Right atrium auricular region (tissue), 2 donors: Measurements from ENCODE around the gene UNG. TPM values are rescaled to one million over a fixed set of nuclear protein-coding genes. Genes with fewer than 3 reads are reported as not detected.

Experiments
- DNase-seq: peaks from one replicate; pipeline ENCODE4 v3.0.0-alpha.2; 2019; ENCODE audit warnings: low spot score
- H3K27ac ChIP-seq, 2 donors: fragments of 200-600 bp; sonication (generic); 1 replicate in 1 of 2; 2 replicates in 1 of 2; pipeline ENCODE4 v1.5.1; 2016 to 2019
- H3K27me3 ChIP-seq, 2 donors: fragments of 200-600 bp; sonication (generic); one replicate each; pipeline versions ENCODE4 v1.5.1 to v1.6.0; 2017 to 2019
- H3K36me3 ChIP-seq: fragments of 200-600 bp; sonication (generic); one replicate; pipeline ENCODE4 v1.5.1; 2016
- H3K4me1 ChIP-seq, 2 donors: fragments of 200-600 bp; sonication (generic); one replicate each; pipeline versions ENCODE4 v1.5.1 to v1.6.0; 2017 to 2019
- H3K4me3 ChIP-seq, 2 donors: fragments of 200-600 bp; sonication (generic); 1 replicate in 1 of 2; 2 replicates in 1 of 2; pipeline ENCODE4 v1.5.1; 2017 to 2019; ENCODE audit warnings: mild to moderate bottlenecking in 1 of 2, moderate library complexity in 1 of 2
- H3K9me3 ChIP-seq, 2 donors: fragments of 200-600 bp; sonication (generic); one replicate each; pipeline ENCODE4 v1.5.1; 2019
- CTCF ChIP-seq, 2 donors: fragments of 200-600 bp; sonication (generic); IDR thresholded peaks; one replicate each; pipeline ENCODE4 v1.5.1; 2019; ENCODE audit warnings: antibody characterized with exemption in 2 of 2
- total RNA-seq, 2 donors: library from RNA; depleted of rRNA; stranded (reverse); fragments of >200 nt; gene quantifications; one replicate each; pipeline ENCODE4 v1.1.0, GENCODE V29; 2016

UNG gene
- total RNA-seq, 2 donors from 2014 or later: 10.2 to 12.1 TPM

- Histone ChIP-seq H3K4me1 (peaks cover 0 to 18% of the 10 kb centered on the region in 2 donors), H3K9me3 (no peaks in the 10 kb centered on the region), H3K27me3 (no peaks in the 10 kb centered on the region), H3K36me3 (peaks cover 32% of the 10 kb centered on the region), H3K27ac (no peak overlapping the region), H3K4me3 (no peak overlapping the region)
- no peak for DNase-seq
- TF ChIP-seq CTCF (IDR thresholded peaks at IDR 0.05): no peak
Measured at GRCh38 chr12:109100741-109101140, 3.3 kb downstream of the UNG start.

GRCh38 chr12:109102491-109102890 lies 5.1 kb downstream of the UNG start:
- H3K4me3 ChIP-seq: no peak overlapping the region
- peaks cover 44% of the 10 kb centered on the region for H3K36me3 ChIP-seq
- no peak for TF ChIP-seq CTCF (IDR thresholded peaks at IDR 0.05)
- H3K27me3 ChIP-seq: no peaks in the 10 kb centered on the region
- DNase-seq: no peak
- H3K9me3 ChIP-seq: no peaks in the 10 kb centered on the region
- no peak overlapping the region for H3K27ac ChIP-seq
- peaks cover 0 to 14% of the 10 kb centered on the region in 2 donors for H3K4me1 ChIP-seq

- H3K4me3 ChIP-seq: no peak overlapping the region
- no peaks in the 10 kb centered on the region for H3K27me3 ChIP-seq
- no peak for TF ChIP-seq CTCF (IDR thresholded peaks at IDR 0.05)
- H3K9me3 ChIP-seq: no peaks in the 10 kb centered on the region
- peaks cover 51% of the 10 kb centered on the region for H3K36me3 ChIP-seq
- no peak for DNase-seq
- peaks cover 0 to 3% of the 10 kb centered on the region in 2 donors for H3K4me1 ChIP-seq
- no peak overlapping the region for H3K27ac ChIP-seq
Measured at GRCh38 chr12:109105176-109105575, 7.8 kb downstream of the UNG start.

GRCh38 chr12:109109746-109110350 lies 12.5 kb downstream of the UNG start:
- Histone ChIP-seq H3K36me3 (peaks cover 28% of the 10 kb centered on the region), H3K9me3 (no peaks in the 10 kb centered on the region), H3K4me1 (peaks cover 0 to 43% of the 10 kb centered on the region in 2 donors), H3K27ac (peak overlapping the region; percentile 94 to 95), H3K4me3 (no peak overlapping the region), H3K27me3 (no peaks in the 10 kb centered on the region)
- no peak for DNase-seq
- TF ChIP-seq CTCF (IDR thresholded peaks at IDR 0.05): no peak

GRCh38 chr12:109110988-109111495 lies 13.6 kb downstream of the UNG start:
- Histone ChIP-seq H3K27me3 (no peaks in the 10 kb centered on the region), H3K9me3 (no peaks in the 10 kb centered on the region), H3K4me3 (peak overlapping the region; percentile 49 to 60), H3K27ac (peak overlapping the region; percentile 94 to 95), H3K4me1 (peaks cover 0 to 55% of the 10 kb centered on the region in 2 donors), H3K36me3 (peaks cover 16% of the 10 kb centered on the region)
- DNase-seq: peak; percentile 91
- no peak for TF ChIP-seq CTCF (IDR thresholded peaks at IDR 0.05)
